ENCODE results near the gene SSBP3.
A peak's percentile ranks its signal among the peaks of the same experiment; 100 is the strongest.

Gene SSBP3

GRCh38 chr1:54266908-54267307 lies 139.3 kb downstream of the SSBP3 start:
- Mint-ChIP-seq H3K4me1 (peaks cover 70% of the 10 kb centered on the region), H3K27ac (no peak overlapping the region), H3K27me3 (no peaks in the 10 kb centered on the region), H3K9me3 (no peaks in the 10 kb centered on the region), H3K4me3 (no peak overlapping the region)
- no peak for ATAC-seq
- DNase-seq, result no peak

- H3K27ac Mint-ChIP-seq, result peak overlapping the region in 1 of 2 donors; percentile 87
- DNase-seq (no peak), ATAC-seq (no peak)
- no peak overlapping the region for H3K4me3 Mint-ChIP-seq
- no peaks in the 10 kb centered on the region for H3K9me3 Mint-ChIP-seq
- H3K27me3 Mint-ChIP-seq, result no peaks in the 10 kb centered on the region
- H3K4me1 Mint-ChIP-seq, result peaks cover 76% of the 10 kb centered on the region
Observed at GRCh38 chr1:54266195-54266594, 140.0 kb downstream of the SSBP3 start.

GRCh38 chr1:54265659-54266058 lies 140.5 kb downstream of the SSBP3 start:
- no peaks in the 10 kb centered on the region for H3K27me3 Mint-ChIP-seq
- no peaks in the 10 kb centered on the region for H3K9me3 Mint-ChIP-seq
- H3K4me3 Mint-ChIP-seq, result no peak overlapping the region
- ATAC-seq (no peak), DNase-seq (no peak)
- peaks cover 77% of the 10 kb centered on the region for H3K4me1 Mint-ChIP-seq
- no peak overlapping the region for H3K27ac Mint-ChIP-seq

GRCh38 chr1:54265126-54265525 lies 141.1 kb downstream of the SSBP3 start:
- Mint-ChIP-seq H3K27ac (no peak overlapping the region), H3K4me3 (no peak overlapping the region), H3K27me3 (no peaks in the 10 kb centered on the region), H3K9me3 (no peaks in the 10 kb centered on the region), H3K4me1 (peaks cover 74% of the 10 kb centered on the region)
- ATAC-seq (no peak), DNase-seq (no peak)

- Mint-ChIP-seq H3K9me3 (no peaks in the 10 kb centered on the region), H3K4me1 (peaks cover 70% of the 10 kb centered on the region), H3K27ac (peak overlapping the region; percentile 89 to 94), H3K27me3 (no peaks in the 10 kb centered on the region), H3K4me3 (no peak overlapping the region)
- no peak for ATAC-seq
- DNase-seq, result no peak
Observed at GRCh38 chr1:54263601-54264226, 142.5 kb downstream of the SSBP3 start.

- Mint-ChIP-seq H3K4me3 (no peak overlapping the region), H3K27ac (peak overlapping the region in 1 of 2 donors; percentile 5), H3K27me3 (no peaks in the 10 kb centered on the region), H3K9me3 (no peaks in the 10 kb centered on the region), H3K4me1 (peaks cover 66% of the 10 kb centered on the region)
- DNase-seq (no peak), ATAC-seq (no peak)
Observed at GRCh38 chr1:54262244-54262643, 143.9 kb downstream of the SSBP3 start.

- Mint-ChIP-seq H3K27me3 (no peaks in the 10 kb centered on the region), H3K9me3 (no peaks in the 10 kb centered on the region), H3K27ac (peak overlapping the region in 1 of 2 donors; percentile 85), H3K4me1 (peaks cover 66% of the 10 kb centered on the region), H3K4me3 (no peak overlapping the region)
- DNase-seq (no peak), ATAC-seq (no peak)
Observed at GRCh38 chr1:54260810-54261209, 145.4 kb downstream of the SSBP3 start.

GRCh38 chr1:54259546-54260140 lies 146.6 kb downstream of the SSBP3 start:
- Mint-ChIP-seq H3K4me1 (peaks cover 54% of the 10 kb centered on the region), H3K4me3 (no peak overlapping the region), H3K9me3 (no peaks in the 10 kb centered on the region), H3K27ac (peak overlapping the region in 1 of 2 donors; percentile 27), H3K27me3 (no peaks in the 10 kb centered on the region)
- DNase-seq (no peak), ATAC-seq (no peak)

- DNase-seq (no peak), ATAC-seq (no peak)
- Mint-ChIP-seq H3K9me3 (no peaks in the 10 kb centered on the region), H3K4me1 (peaks cover 50% of the 10 kb centered on the region), H3K4me3 (no peak overlapping the region), H3K27me3 (no peaks in the 10 kb centered on the region), H3K27ac (no peak overlapping the region)
Observed at GRCh38 chr1:54257876-54258275, 148.3 kb downstream of the SSBP3 start.

- Mint-ChIP-seq H3K9me3 (no peaks in the 10 kb centered on the region), H3K4me1 (peaks cover 50% of the 10 kb centered on the region), H3K27me3 (no peaks in the 10 kb centered on the region), H3K4me3 (no peak overlapping the region), H3K27ac (no peak overlapping the region)
- ATAC-seq (no peak), DNase-seq (no peak)
Observed at GRCh38 chr1:54257346-54257620, 148.9 kb downstream of the SSBP3 start.

GRCh38 chr1:54256522-54257345 lies 149.5 kb downstream of the SSBP3 start:
- ATAC-seq, result no peak
- Mint-ChIP-seq H3K4me3 (no peak overlapping the region), H3K27ac (no peak overlapping the region), H3K27me3 (no peaks in the 10 kb centered on the region), H3K4me1 (peaks cover 46% of the 10 kb centered on the region), H3K9me3 (no peaks in the 10 kb centered on the region)
- DNase-seq, result no peak

GRCh38 chr1:54255026-54255702 lies 151.0 kb downstream of the SSBP3 start:
- Mint-ChIP-seq H3K4me1 (peaks cover 36% of the 10 kb centered on the region), H3K9me3 (no peaks in the 10 kb centered on the region), H3K27ac (no peak overlapping the region), H3K4me3 (no peak overlapping the region), H3K27me3 (no peaks in the 10 kb centered on the region)
- ATAC-seq (no peak), DNase-seq (no peak)

GRCh38 chr1:54254055-54254454 lies 152.1 kb downstream of the SSBP3 start:
- Mint-ChIP-seq H3K27me3 (no peaks in the 10 kb centered on the region), H3K4me3 (no peak overlapping the region), H3K4me1 (peaks cover 29% of the 10 kb centered on the region), H3K27ac (peak overlapping the region in 1 of 2 donors; percentile 21), H3K9me3 (no peaks in the 10 kb centered on the region)
- no peak for DNase-seq
- ATAC-seq, result no peak

GRCh38 chr1:54253480-54253879 lies 152.7 kb downstream of the SSBP3 start:
- H3K27me3 Mint-ChIP-seq, result no peaks in the 10 kb centered on the region
- H3K4me3 Mint-ChIP-seq, result no peak overlapping the region
- DNase-seq (no peak), ATAC-seq (peak; percentile 36)
- peaks cover 25% of the 10 kb centered on the region for H3K4me1 Mint-ChIP-seq
- no peak overlapping the region for H3K27ac Mint-ChIP-seq
- H3K9me3 Mint-ChIP-seq, result no peaks in the 10 kb centered on the region

- Mint-ChIP-seq H3K4me3 (no peak overlapping the region), H3K9me3 (no peaks in the 10 kb centered on the region), H3K27ac (peak overlapping the region; percentile 15 to 93), H3K27me3 (no peaks in the 10 kb centered on the region), H3K4me1 (peaks cover 22% of the 10 kb centered on the region)
- no peak for ATAC-seq
- no peak for DNase-seq
Observed at GRCh38 chr1:54252371-54252936, 153.7 kb downstream of the SSBP3 start.

GRCh38 chr1:54250670-54251069 lies 155.5 kb downstream of the SSBP3 start:
- no peak for DNase-seq
- no peak for ATAC-seq
- H3K9me3 Mint-ChIP-seq, result no peaks in the 10 kb centered on the region
- H3K4me3 Mint-ChIP-seq, result no peak overlapping the region
- H3K27ac Mint-ChIP-seq, result peak overlapping the region in 1 of 2 donors; percentile 6
- H3K27me3 Mint-ChIP-seq, result no peaks in the 10 kb centered on the region
- peaks cover 18% of the 10 kb centered on the region for H3K4me1 Mint-ChIP-seq

Data from stimulated activated naive CD8-positive, alpha-beta T cell treated with anti-CD3 and anti-CD28 coated beads, Interleukin-15, amount 100 ng/mL, for 72 hours (primary cell).